KMS-11 (cell line): ENCODE measurements around the gene CACUL1.

Experiments
- H2AFZ ChIP-seq: fragments of 200-600 bp; sonication (generic); 2 replicates; pipeline ENCODE4 v1.6.1; 2016; ENCODE audit warnings: antibody characterized with exemption, mixed run types, low read depth
- H3K27ac ChIP-seq: fragments of 200-600 bp; sonication (generic); 2 replicates; pipeline ENCODE4 v1.6.1; 2016; ENCODE audit warnings: mild to moderate bottlenecking, mixed run types
- H3K27me3 ChIP-seq: fragments of 200-600 bp; sonication (generic); 2 replicates; pipeline ENCODE4 v1.6.1; 2017; ENCODE audit warnings: mild to moderate bottlenecking, low read depth, mixed run types, moderate library complexity; ENCODE audit not compliant: insufficient read depth
- H3K36me3 ChIP-seq: fragments of 200-600 bp; sonication (generic); 2 replicates; pipeline ENCODE4 v1.6.1; 2017; ENCODE audit warnings: mild to moderate bottlenecking, mixed run types; ENCODE audit not compliant: insufficient read depth
- H3K4me1 ChIP-seq: fragments of 200-600 bp; sonication (generic); 2 replicates; pipeline ENCODE4 v1.6.1; 2016; ENCODE audit warnings: mild to moderate bottlenecking, low read depth, mixed run types; ENCODE audit not compliant: poor library complexity, severe bottlenecking
- H3K4me2 ChIP-seq: fragments of 200-600 bp; sonication (generic); 2 replicates; pipeline ENCODE4 v1.7.0; 2016; ENCODE audit warnings: mild to moderate bottlenecking, mixed run types
- H3K4me3 ChIP-seq: fragments of 200-600 bp; sonication (generic); IDR thresholded peaks from 2 replicates; pipeline ENCODE4 v1.6.1; 2017; ENCODE audit warnings: low read depth, low read length, mixed read lengths; ENCODE audit not compliant: insufficient read depth
- H3K79me2 ChIP-seq: fragments of 200-600 bp; sonication (generic); 2 replicates; pipeline ENCODE4 v1.6.1; 2016; ENCODE audit warnings: low read depth, mixed run types; ENCODE audit not compliant: insufficient read depth
- H3K9ac ChIP-seq: fragments of 200-600 bp; sonication (generic); 2 replicates; pipeline ENCODE4 v1.6.1; 2016; ENCODE audit warnings: mild to moderate bottlenecking, mixed run types
- H4K20me1 ChIP-seq: fragments of 200-600 bp; sonication (generic); 2 replicates; pipeline ENCODE4 v1.6.1; 2016; ENCODE audit warnings: mild to moderate bottlenecking, mixed run types; ENCODE audit not compliant: insufficient read depth
- TF ChIP-seq, protein P1 (sequence below): fragments of 200-600 bp; sonication (generic); conservative IDR thresholded peaks from 2 replicates; pipeline ENCODE4 v1.6.1; 2017; ENCODE audit warnings: low read depth, mild to moderate bottlenecking, antibody characterized with exemption, low read length, moderate library complexity, mixed read lengths

The CACUL1 gene

DNA sequence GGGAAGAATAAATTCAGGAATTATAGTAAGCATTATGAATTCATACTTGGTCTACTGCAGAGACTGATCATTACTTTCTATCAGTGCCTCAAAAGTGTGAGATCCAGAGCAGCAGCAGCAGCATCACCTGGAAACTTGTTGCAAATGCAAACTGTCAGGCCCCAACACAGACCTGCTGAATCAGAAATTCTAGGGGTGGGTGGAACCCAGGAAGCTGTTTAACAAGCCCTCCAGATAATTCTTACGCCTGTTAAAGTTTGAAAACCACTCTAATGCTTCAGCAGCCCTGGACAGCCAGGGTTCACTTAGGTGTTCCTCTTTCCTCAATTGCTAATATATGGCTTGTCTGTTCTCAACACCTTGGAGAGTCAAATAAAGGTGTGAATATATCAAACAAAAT, 19.5 kb downstream of the CACUL1 start:
- no peak overlapping the region for H3K27ac ChIP-seq
- no peak overlapping the region; the same call in 1 of the 2 replicates for H3K4me2 ChIP-seq
- peaks cover 18% of the 10 kb centered on the region for H4K20me1 ChIP-seq
- no peaks in the 10 kb centered on the region for H3K27me3 ChIP-seq
- no peak overlapping the region for H3K4me3 ChIP-seq
- H3K36me3 ChIP-seq, result no peaks in the 10 kb centered on the region
- no peak overlapping the region for H3K9ac ChIP-seq
- peaks cover 42% of the 10 kb centered on the region; the same call in 1 of the 2 replicates for H3K79me2 ChIP-seq
- TF ChIP-seq, protein P1, sequence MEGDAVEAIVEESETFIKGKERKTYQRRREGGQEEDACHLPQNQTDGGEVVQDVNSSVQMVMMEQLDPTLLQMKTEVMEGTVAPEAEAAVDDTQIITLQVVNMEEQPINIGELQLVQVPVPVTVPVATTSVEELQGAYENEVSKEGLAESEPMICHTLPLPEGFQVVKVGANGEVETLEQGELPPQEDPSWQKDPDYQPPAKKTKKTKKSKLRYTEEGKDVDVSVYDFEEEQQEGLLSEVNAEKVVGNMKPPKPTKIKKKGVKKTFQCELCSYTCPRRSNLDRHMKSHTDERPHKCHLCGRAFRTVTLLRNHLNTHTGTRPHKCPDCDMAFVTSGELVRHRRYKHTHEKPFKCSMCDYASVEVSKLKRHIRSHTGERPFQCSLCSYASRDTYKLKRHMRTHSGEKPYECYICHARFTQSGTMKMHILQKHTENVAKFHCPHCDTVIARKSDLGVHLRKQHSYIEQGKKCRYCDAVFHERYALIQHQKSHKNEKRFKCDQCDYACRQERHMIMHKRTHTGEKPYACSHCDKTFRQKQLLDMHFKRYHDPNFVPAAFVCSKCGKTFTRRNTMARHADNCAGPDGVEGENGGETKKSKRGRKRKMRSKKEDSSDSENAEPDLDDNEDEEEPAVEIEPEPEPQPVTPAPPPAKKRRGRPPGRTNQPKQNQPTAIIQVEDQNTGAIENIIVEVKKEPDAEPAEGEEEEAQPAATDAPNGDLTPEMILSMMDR, result no peak
- peaks cover 60% of the 10 kb centered on the region for H3K4me1 ChIP-seq
- H2AFZ ChIP-seq, result no peak overlapping the region

DNA sequence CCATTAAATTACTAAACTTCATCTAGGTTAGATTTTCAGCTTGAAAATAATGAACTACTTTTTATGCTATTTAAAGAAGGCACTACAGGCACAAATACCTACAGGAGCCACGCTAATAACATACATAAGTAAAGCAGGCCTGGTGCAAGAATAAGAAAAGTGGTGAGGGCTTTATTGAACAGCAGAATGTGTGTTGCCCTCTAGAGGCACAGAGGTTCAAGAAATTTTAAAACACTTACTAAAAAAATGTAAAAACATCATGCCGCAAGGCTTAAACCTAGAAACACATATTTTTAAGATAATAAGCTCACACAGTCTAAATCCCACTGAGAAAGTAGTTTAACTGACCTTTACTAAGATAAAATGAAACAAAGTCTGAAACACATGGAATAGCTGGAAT, 20.3 kb downstream of the CACUL1 start:
- Histone ChIP-seq H2AFZ (no peak overlapping the region), H3K4me3 (no peak overlapping the region), H3K27me3 (no peaks in the 10 kb centered on the region), H3K36me3 (no peaks in the 10 kb centered on the region), H3K9ac (no peak overlapping the region), H3K4me1 (peaks cover 57% of the 10 kb centered on the region), H4K20me1 (peaks cover 18% of the 10 kb centered on the region), H3K4me2 (no peak overlapping the region; the same call in 1 of the 2 replicates), H3K79me2 (peaks cover 34% of the 10 kb centered on the region; the same call in 1 of the 2 replicates), H3K27ac (no peak overlapping the region)
- TF ChIP-seq, protein P1, result 0 out of 2 replicates have a peak, but pooled peaks have one; percentile 35

DNA sequence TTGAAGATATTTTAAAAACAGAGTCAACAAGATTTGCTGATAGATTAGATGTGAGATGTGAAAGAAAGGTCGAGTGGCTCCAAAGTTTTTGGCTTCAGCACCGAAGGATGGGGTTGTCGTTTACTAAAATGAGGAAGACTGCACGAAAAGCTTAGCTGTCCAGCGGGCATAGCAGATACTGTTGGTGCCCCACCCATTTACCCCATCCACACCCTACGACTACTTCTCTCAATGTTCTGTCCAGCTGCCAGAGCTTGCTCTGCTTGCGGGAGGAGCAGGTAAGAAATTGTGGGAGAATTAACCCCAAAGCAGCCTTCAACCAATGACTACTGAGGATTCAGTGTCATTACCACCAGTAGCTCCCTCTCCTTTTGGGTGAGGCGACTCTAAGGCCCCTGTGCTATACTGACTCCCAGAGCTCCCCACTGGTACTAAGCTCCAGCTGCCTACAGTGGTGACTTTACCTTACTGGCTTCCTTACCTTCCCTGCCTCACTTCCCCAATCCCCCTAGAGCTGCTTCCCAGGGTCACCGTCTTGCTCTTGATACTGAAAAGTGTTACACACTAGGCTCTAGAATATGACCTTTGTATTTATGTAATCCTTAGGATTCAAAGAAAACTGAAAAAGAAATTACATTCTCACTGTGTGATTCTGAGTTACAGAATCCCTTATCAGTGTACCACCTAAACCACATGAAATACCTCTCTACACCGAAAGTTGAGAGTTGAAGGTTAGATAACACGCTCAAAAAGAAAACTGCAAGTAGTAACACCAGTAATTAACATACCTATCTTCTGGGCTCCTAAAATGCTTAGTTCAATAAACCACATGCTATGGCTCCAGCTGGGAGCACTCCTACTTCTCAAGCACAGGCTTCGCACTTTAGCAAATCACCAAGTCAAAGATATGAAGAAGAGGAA, 22.3 kb downstream of the CACUL1 start:
- Histone ChIP-seq H3K4me2 (peak overlapping the region; percentile 69), H3K4me1 (peaks cover 43% of the 10 kb centered on the region), H4K20me1 (peaks cover 18% of the 10 kb centered on the region), H3K36me3 (no peaks in the 10 kb centered on the region), H3K27me3 (no peaks in the 10 kb centered on the region), H3K9ac (no peak overlapping the region), H3K79me2 (peaks cover 32% of the 10 kb centered on the region; the same call in 1 of the 2 replicates), H2AFZ (no peak overlapping the region), H3K27ac (peak overlapping the region; percentile 3; the same call in 1 of the 2 replicates), H3K4me3 (no peak overlapping the region)
- TF ChIP-seq, protein P1, result no peak

DNA sequence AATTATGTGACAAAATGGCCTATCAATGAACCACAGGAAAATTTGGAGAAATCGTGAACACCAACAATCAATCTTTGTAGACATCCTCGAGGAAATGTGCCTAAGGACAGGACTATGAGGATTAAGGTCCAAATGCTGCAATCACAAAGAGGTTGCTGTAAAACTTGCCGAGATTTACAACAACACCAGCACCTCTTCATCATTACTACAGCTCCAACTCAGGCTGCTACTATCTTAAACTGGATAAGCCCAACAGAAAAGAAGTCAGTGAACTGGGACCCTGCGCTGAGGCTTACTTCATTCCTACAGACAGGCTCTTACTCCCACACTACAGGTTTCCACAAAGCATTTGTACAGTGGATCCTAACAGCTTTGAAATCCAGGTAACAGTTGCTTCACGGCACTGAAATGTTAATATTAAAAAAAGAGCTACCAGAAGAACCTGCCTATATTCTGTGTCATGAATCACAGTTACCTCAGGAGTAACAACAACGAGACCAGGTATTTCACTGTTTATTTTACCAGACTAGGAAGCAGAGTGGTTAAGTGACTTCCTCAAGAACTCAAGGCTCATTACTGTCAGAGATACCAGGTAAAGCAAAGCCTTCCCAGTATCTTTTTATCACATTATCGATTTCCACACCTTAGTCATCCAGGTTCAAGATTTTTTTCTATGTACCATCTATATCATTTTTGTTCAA, 23.9 kb downstream of the CACUL1 start:
- H3K4me1 ChIP-seq, result peaks cover 38% of the 10 kb centered on the region
- TF ChIP-seq, protein P1, result no peak

More for the DNA sequence above, 23.9 kb downstream of the CACUL1 start:
- no peaks in the 10 kb centered on the region for H3K27me3 ChIP-seq
- H4K20me1 ChIP-seq, result peaks cover 18% of the 10 kb centered on the region
- H3K4me3 ChIP-seq, result no peak overlapping the region
- H3K9ac ChIP-seq, result no peak overlapping the region
- H2AFZ ChIP-seq, result no peak overlapping the region
- H3K36me3 ChIP-seq, result no peaks in the 10 kb centered on the region
- no peak overlapping the region for H3K27ac ChIP-seq
- no peak overlapping the region for H3K4me2 ChIP-seq
- peaks cover 21% of the 10 kb centered on the region; the same call in 1 of the 2 replicates for H3K79me2 ChIP-seq
